PC-3 (cell line): ENCODE data around the gene PTPRA. TPM values are rescaled to one million over a fixed set of nuclear protein-coding genes. Genes with fewer than 3 reads are reported as not detected.

Experiments
- ATAC-seq: fragments of 200-7000 bp; cut with Tn5 transposase; 2 replicates; pipeline ENCODE4 v1.9.1; 2020; ENCODE audit warnings: mild to moderate bottlenecking, moderate library complexity
- BruUV-seq: library from RNA; stranded (reverse); fragments of 400-500 nt; replicated peaks from 2 replicates; lab custom pipeline; 2021; lab: Mats Ljungman, UMichigan
- CTCF ChIA-PET: fragments of 300-600 bp; sonication (Branson Sonifier 250); formaldehyde crosslinking; loops from one replicate; lab custom pipeline; 2022; ENCODE audit warnings: antibody characterized with exemption; lab: Charles Lee
- POLR2A ChIA-PET: fragments of 300-600 bp; sonication (Branson Sonifier 250); formaldehyde crosslinking; loops from one replicate; lab custom pipeline; 2022; ENCODE audit warnings: antibody characterized with exemption; ENCODE audit not compliant: unreplicated experiment; lab: Charles Lee
- DNase-seq: peaks from one replicate; pipeline ENCODE4 v3.0.0-alpha.2; 2015
- H2AFZ ChIP-seq: fragments of 300-600 bp; sonication (generic); 2 replicates; pipeline ENCODE4 v1.6.0; 2016; ENCODE audit warnings: antibody characterized with exemption, low read length
- H3F3A ChIP-seq: fragments of 300-600 bp; sonication (generic); one replicate; pipeline ENCODE4 v1.6.0; 2017; ENCODE audit warnings: antibody characterized with exemption, low read length, control low read depth, mild to moderate bottlenecking; ENCODE audit not compliant: unreplicated experiment
- H3K27ac ChIP-seq: fragments of 300-600 bp; sonication (generic); 2 replicates; pipeline ENCODE4 v1.5.1; 2016; ENCODE audit warnings: mild to moderate bottlenecking, low read length
- H3K27me3 ChIP-seq: fragments of 300-600 bp; sonication (generic); 2 replicates; pipeline ENCODE4 v1.6.1; 2016; ENCODE audit warnings: low read length, mixed read lengths
- H3K36me3 ChIP-seq: fragments of 300-600 bp; sonication (generic); 2 replicates; pipeline ENCODE4 v1.6.1; 2016; ENCODE audit warnings: low read depth, mixed run types, low read length, mixed read lengths
- H3K4me1 ChIP-seq: fragments of 300-600 bp; sonication (generic); 2 replicates; pipeline ENCODE4 v1.5.1; 2016; ENCODE audit warnings: low read length; ENCODE audit not compliant: insufficient read depth
- H3K4me2 ChIP-seq: fragments of 300-600 bp; sonication (generic); 2 replicates; pipeline ENCODE4 v1.6.0; 2016; ENCODE audit warnings: low read length
- H3K4me3 ChIP-seq: fragments of 300-600 bp; sonication (generic); 2 replicates; pipeline ENCODE4 v1.5.1; 2016; ENCODE audit warnings: mild to moderate bottlenecking, low read length, mixed read lengths
- H3K79me2 ChIP-seq: fragments of 300-600 bp; sonication (generic); 2 replicates; pipeline ENCODE4 v1.6.1; 2017; ENCODE audit warnings: low read length, mixed read lengths
- H3K9ac ChIP-seq: fragments of 300-600 bp; sonication (generic); 2 replicates; pipeline ENCODE4 v1.6.0; 2016; ENCODE audit warnings: mild to moderate bottlenecking, low read length
- H3K9me2 ChIP-seq: fragments of 300-600 bp; sonication (generic); replicated peaks from 2 replicates; pipeline ENCODE4 v1.6.1; 2016; ENCODE audit warnings: mixed run types, low read length, mixed read lengths
- H3K9me3 ChIP-seq: fragments of 300-600 bp; sonication (generic); 2 replicates; pipeline ENCODE4 v1.6.1; 2016; ENCODE audit warnings: low read length, mixed read lengths
- H4K20me1 ChIP-seq: fragments of 300-600 bp; sonication (generic); 2 replicates; pipeline ENCODE4 v1.6.1; 2016; ENCODE audit warnings: low read length, mixed read lengths
- EZH2 ChIP-seq: fragments of 300-600 bp; sonication (generic); IDR thresholded peaks from one replicate; pipeline ENCODE4 v1.6.1; 2017; ENCODE audit warnings: antibody characterized with exemption, mild to moderate bottlenecking, low read length; ENCODE audit not compliant: unreplicated experiment
- EZH2phosphoT487 ChIP-seq: fragments of 300-600 bp; sonication (generic); IDR thresholded peaks from 2 replicates; pipeline ENCODE4 v1.6.1; 2018; ENCODE audit warnings: mild to moderate bottlenecking, antibody characterized with exemption, low read length, borderline replicate concordance
- intact Hi-C: fragments of 100-400 bp; cut with micrococcal nuclease; formaldehyde crosslinking; loops from 2 replicates; pipeline ENCODE4 v1.9.0; 2023
- total RNA-seq: library from RNA; depleted of rRNA; stranded (reverse); fragments of >200 nt; gene quantifications from 2 replicates; pipeline ENCODE4 v1.2.3, GENCODE V29; 2014
- TF ChIP-seq, protein P1 (sequence below): fragments of 300-600 bp; sonication (generic); conservative IDR thresholded peaks from 2 replicates; pipeline ENCODE4 v1.5.1; 2017; ENCODE audit warnings: antibody characterized with exemption, low read depth, mild to moderate bottlenecking, low read length

Gene PTPRA
- total RNA-seq, 1 experiment from 2014 or later, result 35.0 TPM

DNA sequence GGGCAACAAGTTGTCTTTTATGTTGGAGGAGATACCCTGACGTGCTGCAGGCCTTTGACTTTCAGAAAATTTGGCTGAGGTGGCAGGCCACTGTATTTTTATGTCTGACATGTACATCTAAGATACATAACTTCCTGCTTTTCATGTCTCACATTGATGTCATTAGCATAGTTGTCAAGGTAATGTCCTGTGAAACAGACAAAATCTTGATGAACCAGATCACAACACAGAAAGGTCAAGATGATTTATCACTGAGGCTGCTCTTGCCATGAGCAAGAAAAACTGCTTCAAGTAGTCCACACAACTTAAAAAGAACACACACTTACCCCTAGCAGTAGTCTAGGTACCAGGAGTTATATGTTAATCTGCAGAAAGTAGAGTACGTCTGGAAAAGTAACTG, 120.0 kb downstream of the PTPRA start:
- no peak overlapping the region for H3K4me3 ChIP-seq
- H3K9me2 ChIP-seq, result no peaks in the 10 kb centered on the region
- no peaks in the 10 kb centered on the region for H3K9me3 ChIP-seq
- H3K79me2 ChIP-seq, result no peaks in the 10 kb centered on the region
- no peak for ATAC-seq
- no peak overlapping the region for H2AFZ ChIP-seq
- H3K27ac ChIP-seq, result no peak overlapping the region
- ChIA-PET CTCF (no interaction called here), POLR2A (no interaction called here)
- no peak overlapping the region for H3K9ac ChIP-seq
- H3K36me3 ChIP-seq, result peaks cover 22% of the 10 kb centered on the region
- no peaks in the 10 kb centered on the region for H3K27me3 ChIP-seq
- no peak overlapping the region for H3K4me2 ChIP-seq
- no peak for DNase-seq
- intact Hi-C loops, result no loop called here
- no peaks in the 10 kb centered on the region for H3K4me1 ChIP-seq
- no peaks in the 10 kb centered on the region for H3F3A ChIP-seq
- no TSS peak for BruUV-seq
- H4K20me1 ChIP-seq, result no peaks in the 10 kb centered on the region
- TF ChIP-seq EZH2 (no peak), EZH2phosphoT487 (no peak)
- TF ChIP-seq, protein P1, sequence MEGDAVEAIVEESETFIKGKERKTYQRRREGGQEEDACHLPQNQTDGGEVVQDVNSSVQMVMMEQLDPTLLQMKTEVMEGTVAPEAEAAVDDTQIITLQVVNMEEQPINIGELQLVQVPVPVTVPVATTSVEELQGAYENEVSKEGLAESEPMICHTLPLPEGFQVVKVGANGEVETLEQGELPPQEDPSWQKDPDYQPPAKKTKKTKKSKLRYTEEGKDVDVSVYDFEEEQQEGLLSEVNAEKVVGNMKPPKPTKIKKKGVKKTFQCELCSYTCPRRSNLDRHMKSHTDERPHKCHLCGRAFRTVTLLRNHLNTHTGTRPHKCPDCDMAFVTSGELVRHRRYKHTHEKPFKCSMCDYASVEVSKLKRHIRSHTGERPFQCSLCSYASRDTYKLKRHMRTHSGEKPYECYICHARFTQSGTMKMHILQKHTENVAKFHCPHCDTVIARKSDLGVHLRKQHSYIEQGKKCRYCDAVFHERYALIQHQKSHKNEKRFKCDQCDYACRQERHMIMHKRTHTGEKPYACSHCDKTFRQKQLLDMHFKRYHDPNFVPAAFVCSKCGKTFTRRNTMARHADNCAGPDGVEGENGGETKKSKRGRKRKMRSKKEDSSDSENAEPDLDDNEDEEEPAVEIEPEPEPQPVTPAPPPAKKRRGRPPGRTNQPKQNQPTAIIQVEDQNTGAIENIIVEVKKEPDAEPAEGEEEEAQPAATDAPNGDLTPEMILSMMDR, result no peak

DNA sequence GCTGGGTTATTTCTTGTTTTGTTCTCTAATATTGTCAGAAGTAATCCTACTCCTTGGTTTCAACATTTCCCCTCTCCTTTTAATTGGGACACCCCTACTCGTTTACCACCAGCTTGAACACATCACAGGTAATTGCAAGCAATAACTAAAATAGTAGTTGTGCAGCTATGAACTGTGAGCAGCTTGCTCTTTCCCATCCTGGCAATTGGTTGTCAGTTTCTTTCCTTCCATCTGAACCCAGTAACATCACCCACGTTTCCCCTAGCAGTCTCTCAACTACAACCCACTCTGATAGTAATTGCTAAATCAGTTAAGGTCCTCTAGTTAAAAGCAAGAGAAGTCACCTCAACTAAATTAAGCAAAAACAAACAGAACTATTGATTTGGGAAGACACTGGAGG, 122.5 kb downstream of the PTPRA start:
- no peaks in the 10 kb centered on the region for H3F3A ChIP-seq
- no peak overlapping the region for H3K27ac ChIP-seq
- H4K20me1 ChIP-seq, result no peaks in the 10 kb centered on the region
- no peaks in the 10 kb centered on the region for H3K9me2 ChIP-seq
- BruUV-seq, result no TSS peak
- DNase-seq, result no peak
- CTCF ChIA-PET, result no interaction called here
- TF ChIP-seq EZH2 (no peak), EZH2phosphoT487 (no peak)
- TF ChIP-seq, protein P1, result no peak
- intact Hi-C loops, result loop anchor here (5.0 kb wide), 1 partner anchor 123 kb away; the partner anchor contains the start of gene PTPRA
- no peaks in the 10 kb centered on the region for H3K27me3 ChIP-seq
- ATAC-seq, result no peak
- no peaks in the 10 kb centered on the region for H3K9me3 ChIP-seq
- H2AFZ ChIP-seq, result no peak overlapping the region
- no peaks in the 10 kb centered on the region for H3K4me1 ChIP-seq
- no peaks in the 10 kb centered on the region for H3K79me2 ChIP-seq
- POLR2A ChIA-PET, result no interaction called here
- H3K9ac ChIP-seq, result no peak overlapping the region
- no peak overlapping the region for H3K4me2 ChIP-seq
- H3K4me3 ChIP-seq, result no peak overlapping the region
- peaks cover 14% of the 10 kb centered on the region; the same call in 1 of the 2 replicates for H3K36me3 ChIP-seq

DNA sequence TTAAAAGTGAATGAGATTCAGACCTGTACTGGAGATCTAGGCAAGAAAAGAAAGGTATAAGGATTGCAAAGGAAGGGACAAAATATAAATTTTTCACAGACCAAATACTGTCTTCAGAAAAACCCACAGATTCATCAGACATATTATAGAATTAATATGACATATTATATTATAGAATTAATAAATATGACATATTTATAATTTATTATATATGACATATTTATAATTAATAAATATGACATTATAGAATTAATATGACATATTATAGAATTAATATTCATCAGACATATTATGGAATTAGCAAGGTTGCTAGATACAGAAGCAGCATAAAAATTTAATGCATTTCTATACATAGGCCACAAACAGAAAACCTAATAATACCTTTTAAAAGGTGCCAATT, 125.4 kb downstream of the PTPRA start:
- Histone ChIP-seq H3K4me2 (no peak overlapping the region), H3K9me3 (no peaks in the 10 kb centered on the region), H3K9me2 (no peaks in the 10 kb centered on the region), H3K79me2 (no peaks in the 10 kb centered on the region), H4K20me1 (no peaks in the 10 kb centered on the region), H3K4me3 (no peak overlapping the region), H3K4me1 (no peaks in the 10 kb centered on the region), H2AFZ (no peak overlapping the region), H3F3A (no peaks in the 10 kb centered on the region), H3K27me3 (no peaks in the 10 kb centered on the region), H3K9ac (no peak overlapping the region), H3K27ac (no peak overlapping the region), H3K36me3 (0 out of 2 replicates have a peak, but pooled peaks cover 2% of the 10 kb centered on the region)
- BruUV-seq, result no TSS peak
- POLR2A ChIA-PET, result no interaction called here
- DNase-seq (no peak), ATAC-seq (no peak)
- TF ChIP-seq EZH2 (no peak), EZH2phosphoT487 (no peak)
- TF ChIP-seq, protein P1, result no peak
- intact Hi-C loops, result loop anchor here (5.0 kb wide), 1 partner anchor 126 kb away; the partner anchor contains the start of gene PTPRA
- CTCF ChIA-PET, result no interaction called here
